Endothelial cell of hepatic sinusoid (primary cell): ENCODE data around the gene TGFB2.

Experiments used
- in situ Hi-C: cut with HindIII; loops from 2 replicates; pipeline ENCODE4 v1.10.0; 2017; ENCODE audit warnings: low sequenced_read_pairs

The TGFB2 gene

DNA sequence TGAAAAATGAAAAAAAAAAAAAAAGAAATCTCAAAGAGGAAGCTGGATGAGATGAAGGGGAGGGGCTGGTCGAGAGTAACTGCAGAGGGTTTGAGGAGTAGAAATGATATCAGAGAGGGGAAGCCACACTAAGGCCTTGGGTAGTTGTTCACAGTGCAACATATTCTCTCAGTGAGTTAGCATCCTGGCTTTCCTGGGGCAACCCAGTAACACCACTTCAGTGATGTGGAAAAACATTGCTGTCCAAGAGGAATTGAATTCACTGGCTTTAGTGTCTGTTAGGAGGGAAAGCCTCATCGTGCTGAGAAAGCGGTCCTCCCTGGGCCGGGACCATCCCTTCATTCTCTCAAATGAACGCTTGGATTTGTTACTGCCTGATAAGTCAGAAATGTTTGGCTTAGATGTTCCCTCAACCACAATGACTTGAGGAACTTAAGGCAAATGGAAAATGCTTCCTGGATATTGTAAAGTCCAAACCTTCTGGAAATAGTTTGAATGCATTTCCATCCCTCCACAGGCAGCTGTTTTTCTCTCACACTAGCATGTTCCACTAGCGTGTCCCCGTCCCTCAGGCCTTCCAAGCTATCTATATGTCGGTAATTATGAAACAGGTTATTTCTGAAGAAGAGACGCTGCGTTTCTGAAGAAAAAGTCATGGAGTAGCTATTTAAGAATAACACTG, 12.2 kb downstream of the TGFB2 start:
- in situ Hi-C loops: no loop called here

DNA sequence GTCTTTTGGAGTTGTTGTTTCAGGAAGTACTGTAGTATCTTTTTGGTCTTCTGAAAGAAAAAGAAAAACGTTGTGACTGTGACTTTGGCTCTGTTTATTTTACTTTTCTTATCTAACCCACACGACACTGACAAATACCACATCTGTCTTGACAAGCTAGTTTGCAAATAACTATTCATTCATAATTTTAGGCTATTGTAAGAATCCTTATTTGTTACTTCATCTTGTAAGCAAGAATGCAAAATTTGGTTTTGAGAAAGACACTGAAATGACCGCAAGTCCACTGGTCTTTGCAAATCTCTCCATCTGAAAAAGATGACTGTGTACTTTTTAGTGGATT, 12.7 kb downstream of the TGFB2 start:
- in situ Hi-C loops: no loop called here

DNA sequence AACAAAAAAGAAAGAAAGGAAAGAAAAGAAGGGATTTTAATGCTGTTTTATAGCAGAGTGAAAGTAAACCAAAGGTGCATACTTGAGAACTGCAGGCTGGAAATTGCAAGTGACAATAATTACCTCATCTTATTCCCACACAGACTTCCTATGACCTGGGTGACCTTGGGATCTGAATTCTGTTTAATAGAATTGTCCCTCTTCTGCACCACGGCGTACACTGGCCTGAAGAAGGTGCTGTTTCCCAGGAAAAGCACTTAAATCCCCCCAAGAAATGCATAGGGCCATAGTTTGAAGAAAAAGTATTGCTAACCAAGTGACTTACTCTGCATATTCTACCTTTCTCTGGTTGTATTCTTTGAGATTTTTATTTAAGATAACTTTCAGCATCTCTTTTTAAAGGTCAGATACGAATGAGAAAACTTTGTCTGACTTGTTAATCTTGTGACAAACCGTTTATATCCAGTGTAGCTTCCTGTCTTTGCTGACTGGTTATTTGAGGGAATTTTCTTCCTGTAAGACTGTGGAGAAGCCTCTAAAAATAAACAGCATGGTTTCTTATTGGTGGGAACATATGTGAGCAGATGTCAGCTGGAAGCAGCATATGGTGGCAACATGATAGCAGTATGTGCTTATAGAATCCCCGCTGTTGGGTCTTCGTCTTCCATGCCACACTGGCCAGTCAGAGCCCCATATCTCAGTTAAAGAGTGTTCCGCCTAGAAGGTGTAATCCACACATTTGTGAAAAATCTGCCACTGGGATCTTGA, 16.3 kb downstream of the TGFB2 start:
- in situ Hi-C loops: loop anchor here (5.0 kb wide), 1 partner anchor 121 kb away; no protein-coding TSS in a partner anchor

DNA sequence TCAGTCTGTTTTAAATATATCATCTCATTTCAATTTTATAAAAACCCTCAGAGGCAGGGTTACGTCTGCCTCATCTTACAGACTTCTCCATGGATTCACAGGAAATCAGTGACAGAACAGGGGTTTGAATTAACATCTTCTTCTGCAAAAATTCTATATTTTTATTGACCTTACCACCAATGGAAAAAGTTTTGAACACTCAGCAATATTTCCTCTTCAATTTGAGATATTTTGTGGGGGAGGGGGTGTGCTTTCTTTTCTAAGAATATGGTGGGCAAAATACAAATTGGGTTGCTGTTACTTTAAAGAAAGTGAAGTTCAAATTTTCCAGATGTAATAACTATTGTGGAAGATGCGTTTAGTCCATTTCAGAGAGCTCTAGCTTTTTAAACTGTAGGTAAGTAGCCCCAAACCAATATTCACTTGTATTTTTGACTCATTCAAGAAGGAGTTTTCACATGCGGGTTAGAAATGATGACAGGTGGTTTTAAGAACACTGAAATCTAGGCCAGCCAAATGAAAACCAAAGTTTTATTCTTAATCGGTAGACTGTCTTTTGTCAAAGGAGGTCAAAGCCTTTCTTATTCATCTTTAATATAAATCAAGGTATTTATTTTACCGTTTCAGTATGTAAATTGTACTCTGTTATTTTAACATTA, 17.4 kb downstream of the TGFB2 start:
- in situ Hi-C loops: loop anchor here (5.0 kb wide), 1 partner anchor 120 kb away; no protein-coding TSS in a partner anchor

DNA sequence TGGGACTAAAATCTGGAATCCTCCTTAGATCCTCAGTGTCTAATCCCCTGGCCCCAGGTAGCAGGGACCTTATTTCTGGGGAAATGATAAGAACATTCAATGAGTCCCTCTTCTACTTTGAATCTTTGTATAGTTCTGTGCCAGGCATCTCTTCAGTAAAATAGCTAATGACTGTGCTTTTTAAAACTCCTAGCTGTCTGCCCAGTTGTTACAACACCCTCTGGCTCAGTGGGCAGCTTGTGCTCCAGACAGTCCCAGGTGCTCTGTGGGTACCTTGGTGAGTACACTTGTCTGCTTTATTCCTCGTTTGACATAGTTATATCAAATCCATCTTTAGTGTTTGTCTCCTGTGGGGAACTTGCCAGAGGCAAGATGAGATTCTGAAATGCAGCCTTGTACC, 18.0 kb downstream of the TGFB2 start:
- in situ Hi-C loops: loop anchor here (5.0 kb wide), 1 partner anchor 119 kb away; no protein-coding TSS in a partner anchor

DNA sequence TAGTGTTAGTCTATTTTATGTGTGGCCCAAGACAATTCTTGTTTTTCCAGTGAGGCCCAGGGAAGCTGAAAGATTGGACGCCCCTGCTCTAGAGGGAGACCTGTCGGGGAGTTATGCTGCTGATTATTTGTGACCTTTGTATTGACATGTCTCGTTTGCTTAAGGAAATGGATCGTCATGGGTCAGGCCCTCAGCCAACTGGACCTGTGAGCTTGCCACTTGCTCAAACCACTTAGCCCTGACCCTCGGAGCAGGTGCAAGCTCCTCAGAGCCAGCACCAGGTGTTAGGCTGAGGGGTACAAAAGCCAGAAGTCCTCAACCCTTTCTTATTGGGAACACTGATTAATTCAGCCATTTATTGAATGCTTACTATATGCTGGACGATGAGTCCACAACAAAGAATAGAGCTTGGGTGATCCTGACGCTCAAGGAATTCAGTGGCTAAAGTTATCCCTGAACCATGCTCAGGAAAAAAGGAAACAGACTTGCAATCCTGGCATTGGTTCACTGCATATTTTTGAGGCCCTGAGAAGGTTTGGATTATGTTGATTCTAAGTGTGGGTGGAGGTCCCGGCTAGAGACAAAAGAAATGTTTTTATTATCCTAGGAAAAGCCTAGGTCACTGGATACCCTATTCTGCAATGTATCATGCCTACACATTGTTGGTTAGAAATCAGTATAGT, 19.0 kb downstream of the TGFB2 start:
- in situ Hi-C loops: loop anchor here (5.0 kb wide), 1 partner anchor 118 kb away; no protein-coding TSS in a partner anchor

DNA sequence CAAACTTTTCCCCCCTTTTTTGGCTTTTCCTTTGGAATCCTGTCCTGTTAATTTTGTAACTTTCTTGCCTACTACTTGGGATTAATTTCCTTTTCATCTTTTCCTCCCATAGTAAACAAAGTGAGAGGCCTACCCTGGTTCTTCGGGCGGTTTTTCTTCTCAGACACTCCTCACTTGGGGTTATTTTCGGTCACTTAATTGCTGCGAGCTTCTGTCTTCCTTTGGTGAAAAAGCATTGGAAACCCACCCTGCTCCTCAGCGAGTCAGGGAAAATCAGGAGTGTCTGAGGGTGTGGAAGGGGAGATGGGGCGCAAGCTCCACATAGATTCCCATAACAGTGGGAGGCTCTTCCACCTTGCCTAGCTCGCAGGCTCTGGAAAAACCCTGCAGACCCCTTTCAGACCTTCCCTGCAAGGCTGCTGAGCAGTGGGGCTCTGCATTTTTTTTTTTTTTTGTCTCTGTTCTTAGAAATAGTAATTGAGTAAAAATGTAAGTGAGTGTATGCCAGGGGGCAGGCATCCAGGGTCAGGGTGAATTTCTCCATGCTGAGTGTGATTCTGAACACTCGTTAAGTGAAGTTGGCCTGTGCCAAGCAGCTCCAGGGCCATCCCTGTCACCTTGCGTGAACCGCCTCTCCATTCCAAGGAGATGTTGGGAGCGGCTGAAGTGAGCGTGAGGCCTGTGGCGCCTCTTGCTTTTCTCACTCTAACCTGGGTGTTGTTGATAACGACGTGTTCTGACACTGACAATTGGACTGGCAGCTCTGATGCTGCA, 20.3 kb downstream of the TGFB2 start:
- in situ Hi-C loops: no loop called here

DNA sequence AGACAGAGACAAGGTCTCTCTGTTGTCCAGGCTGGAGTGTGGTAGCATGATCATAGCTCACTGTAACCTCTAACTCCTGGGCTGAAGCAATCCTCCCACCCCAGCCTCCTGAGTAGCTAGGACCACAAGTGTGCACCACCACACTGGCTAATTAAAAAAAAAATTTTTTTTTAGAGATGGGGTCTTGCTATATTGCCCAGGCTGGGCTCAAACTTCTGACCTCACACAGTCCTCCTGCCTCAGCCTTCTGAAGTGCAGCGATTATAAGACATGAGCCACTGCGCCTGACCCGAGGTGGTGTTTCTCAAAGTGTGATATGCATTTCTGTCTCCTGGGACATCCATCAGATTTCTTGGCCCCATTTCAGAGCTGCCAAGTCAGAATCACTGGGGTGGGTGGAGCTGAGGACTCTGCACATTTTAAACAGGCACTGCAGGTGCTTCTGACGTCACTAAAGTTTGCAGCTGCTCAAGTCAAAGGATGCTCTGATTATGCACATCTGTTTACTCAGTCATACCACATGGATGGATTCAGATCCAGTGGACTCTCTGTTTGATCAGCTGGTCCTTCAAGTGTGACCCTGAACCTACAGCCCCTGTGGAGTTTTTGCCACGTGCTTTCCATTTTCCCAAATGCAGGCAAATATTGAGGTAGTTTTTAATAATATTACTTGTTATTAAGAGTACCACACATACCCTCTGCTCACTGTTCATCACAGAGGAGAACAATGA, 21.4 kb downstream of the TGFB2 start:
- in situ Hi-C loops: no loop called here

DNA sequence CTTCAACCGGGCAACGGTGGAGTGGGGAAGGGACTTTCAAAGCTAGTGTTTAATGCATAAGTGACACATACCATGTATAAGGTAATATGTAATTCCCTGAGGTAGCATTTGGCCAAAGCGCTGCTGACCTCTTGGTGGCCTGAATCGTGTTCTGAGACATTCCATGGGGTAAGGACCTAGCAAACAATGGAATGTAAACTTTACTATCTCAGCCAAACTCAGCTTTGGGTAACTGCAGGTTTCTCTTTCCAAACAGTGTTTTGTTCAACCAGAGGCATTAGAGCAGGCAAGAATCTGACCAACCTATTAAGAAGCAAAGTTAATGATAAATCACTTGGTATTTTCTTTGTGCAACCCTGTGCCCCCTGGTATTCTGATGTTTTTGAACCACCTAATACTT, 22.0 kb downstream of the TGFB2 start:
- in situ Hi-C loops: no loop called here

DNA sequence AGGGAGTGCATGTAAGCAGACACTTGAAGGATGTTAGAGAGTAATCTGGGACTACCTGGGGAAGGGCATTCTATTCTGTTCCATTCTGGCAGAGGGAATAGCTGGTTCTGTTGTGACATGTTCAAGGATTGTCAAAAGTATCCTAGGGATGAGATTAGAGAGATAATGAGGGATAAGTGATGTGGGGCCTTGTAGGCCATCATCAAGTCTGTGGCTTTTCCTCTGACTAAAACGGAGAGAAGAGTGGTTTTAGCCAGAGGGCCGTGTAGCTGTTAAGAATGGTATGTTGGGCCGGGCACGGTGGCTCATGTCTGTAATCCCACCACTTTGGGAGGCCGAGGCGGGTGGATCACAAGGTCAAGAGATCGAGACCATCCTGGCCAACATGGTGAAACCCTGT, 23.6 kb downstream of the TGFB2 start:
- in situ Hi-C loops: no loop called here

DNA sequence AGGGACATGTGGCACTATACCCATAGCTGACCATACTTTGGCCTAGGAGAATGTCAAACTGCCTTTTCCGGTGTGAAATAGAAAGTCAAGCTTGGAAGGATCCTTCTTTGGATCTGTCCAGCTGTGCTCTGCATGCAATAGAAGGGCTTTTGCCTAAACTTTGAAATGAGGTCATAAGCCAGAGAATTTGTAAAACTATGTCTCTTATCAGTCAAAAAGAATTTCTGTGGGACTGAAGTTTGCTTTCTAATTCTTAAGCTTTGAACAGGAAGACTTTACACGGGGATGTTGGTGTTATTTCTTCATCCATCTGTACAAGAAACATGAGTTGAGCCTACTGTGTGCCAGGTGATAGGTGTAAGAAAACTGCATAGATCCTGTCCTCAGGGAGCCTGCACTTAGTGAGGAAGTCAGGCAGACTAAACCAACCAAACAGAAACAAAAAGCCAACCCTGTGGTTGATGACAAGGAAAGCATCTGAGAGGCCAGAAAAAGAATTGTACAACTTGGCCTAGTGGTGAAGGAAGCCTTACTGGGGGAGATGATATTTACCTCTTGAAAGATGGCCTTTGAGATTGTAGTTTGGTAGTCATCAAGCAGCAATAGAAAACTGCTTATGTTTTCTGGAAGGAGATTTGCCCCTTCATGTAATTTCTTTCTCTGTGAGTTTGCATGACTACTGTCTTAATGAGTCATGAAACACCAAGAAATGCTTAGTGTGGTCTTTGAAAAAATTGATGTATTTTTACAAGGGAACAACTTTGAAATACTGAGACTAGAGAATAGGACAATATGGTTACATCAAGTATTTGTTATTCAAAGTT, 24.8 kb downstream of the TGFB2 start:
- in situ Hi-C loops: no loop called here

DNA sequence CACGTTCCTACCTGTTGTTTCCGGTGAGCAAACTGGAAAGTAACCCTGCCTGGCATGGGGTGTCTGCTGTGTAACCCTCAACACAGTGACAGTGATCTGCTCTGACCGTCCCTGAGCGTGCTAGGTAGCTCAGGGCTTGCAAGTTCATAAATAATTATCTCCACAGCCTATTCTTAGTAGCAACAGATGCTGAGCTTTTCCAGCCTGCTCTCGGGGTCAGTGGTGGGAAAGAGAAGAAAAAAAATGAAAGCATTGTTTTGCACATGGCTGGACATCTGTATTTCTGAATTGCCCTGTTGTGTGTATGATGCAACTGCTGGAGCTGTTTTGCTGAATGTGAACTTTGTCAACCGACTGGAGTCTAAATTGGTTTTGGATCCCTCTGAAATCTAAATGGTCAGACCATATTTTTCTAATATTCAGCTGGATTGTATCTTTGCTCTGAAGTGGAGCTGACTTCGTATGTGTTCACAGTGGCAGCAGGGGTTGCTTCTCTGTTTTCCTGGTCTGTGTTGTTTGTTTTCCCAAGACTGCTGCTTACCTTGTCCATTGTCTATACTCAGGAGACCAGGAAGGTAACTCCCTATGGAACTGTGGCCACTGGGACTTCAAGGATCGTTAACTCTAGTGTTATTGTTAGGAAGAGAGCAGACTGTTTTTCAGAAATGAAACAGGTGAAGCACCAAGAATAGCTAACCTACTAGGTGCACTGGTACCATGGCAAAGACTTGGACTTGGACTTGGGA, 27.0 kb downstream of the TGFB2 start:
- in situ Hi-C loops: no loop called here

DNA sequence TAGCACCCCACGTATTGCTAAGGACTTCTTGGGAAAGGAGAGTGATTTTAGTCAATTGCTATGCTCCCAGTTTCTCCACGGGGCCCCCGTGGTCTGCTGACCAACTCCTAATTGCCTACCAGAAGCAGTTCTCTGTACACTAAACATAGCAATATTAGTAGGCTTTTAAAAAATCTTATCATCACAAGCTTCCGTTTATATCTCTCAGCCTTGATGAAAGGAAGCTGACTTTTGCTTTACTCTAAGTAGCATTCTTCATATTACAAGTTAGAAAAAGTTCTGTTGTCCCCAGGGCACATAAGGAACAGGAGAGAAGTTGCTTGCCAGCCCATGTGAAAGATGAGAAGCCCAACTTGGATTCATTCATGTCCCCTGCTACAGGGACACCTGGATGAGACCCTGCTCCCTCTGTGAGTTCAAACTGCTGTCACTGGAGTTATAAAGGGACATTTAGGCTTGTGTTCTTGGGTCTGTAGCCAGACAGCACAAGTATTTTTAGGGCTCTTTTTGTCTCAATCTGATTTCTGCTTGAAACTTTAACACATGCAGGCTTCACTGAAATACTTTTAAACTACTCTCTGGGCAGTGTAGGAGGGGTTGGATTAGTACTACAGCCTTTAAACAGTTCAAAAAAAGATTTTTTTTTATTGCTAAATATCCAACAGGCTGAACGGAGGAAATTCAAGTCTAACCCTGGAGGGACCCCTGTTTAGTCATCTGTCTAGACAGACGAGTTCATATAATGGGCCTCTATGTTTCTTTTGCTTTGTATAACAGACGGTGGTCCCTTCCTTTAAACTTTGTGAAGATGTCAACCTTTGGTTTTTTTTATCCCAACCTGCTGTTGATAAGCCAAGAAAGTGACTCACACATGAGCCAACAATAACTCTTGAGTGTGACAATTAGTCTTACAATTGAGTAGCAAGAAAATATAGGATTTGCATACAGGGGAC, 29.5 kb downstream of the TGFB2 start:
- in situ Hi-C loops: no loop called here

DNA sequence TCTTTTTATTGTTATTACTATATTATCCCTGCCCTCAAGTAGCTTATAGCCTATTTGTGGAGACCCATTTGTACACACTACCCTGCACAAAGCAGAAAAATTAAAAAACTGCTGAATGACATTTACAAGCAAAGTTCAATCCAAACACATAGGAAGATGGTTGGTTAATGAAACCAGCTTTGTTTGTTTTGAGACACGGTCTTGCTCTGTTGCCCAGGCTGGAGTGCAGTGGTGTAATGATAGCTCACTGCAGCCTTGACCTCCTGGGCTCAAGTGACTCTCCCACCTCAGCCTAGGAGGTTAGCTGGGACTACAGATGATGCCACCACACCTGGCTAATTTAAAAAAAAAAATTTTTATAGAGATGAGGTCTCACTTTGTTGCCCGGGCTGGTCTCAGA, 31.6 kb downstream of the TGFB2 start:
- in situ Hi-C loops: no loop called here

DNA sequence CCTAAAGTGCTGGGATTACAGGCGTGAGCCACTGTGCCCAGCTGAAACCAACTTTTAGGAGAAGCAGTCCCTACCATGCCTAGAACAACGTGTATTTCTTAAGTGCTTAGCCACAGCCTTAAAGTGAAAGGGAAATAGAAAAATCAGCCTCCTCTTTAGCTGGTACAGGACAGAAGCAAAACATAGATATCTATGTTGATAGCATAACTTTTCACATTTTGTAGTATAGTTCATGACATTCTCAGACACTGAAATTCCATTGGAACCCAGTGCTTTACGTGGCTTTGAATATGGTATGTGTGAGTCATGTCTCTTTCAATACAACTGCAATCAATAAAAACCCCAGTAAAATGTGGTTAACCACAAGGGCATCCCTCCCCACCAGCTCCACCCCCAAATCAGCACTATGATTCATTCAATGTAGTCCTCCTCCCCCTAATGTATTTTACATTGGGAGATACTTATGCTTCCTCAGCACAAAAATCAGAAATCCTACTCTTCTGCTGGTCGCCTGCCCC, 32.1 kb downstream of the TGFB2 start:
- in situ Hi-C loops: no loop called here

DNA sequence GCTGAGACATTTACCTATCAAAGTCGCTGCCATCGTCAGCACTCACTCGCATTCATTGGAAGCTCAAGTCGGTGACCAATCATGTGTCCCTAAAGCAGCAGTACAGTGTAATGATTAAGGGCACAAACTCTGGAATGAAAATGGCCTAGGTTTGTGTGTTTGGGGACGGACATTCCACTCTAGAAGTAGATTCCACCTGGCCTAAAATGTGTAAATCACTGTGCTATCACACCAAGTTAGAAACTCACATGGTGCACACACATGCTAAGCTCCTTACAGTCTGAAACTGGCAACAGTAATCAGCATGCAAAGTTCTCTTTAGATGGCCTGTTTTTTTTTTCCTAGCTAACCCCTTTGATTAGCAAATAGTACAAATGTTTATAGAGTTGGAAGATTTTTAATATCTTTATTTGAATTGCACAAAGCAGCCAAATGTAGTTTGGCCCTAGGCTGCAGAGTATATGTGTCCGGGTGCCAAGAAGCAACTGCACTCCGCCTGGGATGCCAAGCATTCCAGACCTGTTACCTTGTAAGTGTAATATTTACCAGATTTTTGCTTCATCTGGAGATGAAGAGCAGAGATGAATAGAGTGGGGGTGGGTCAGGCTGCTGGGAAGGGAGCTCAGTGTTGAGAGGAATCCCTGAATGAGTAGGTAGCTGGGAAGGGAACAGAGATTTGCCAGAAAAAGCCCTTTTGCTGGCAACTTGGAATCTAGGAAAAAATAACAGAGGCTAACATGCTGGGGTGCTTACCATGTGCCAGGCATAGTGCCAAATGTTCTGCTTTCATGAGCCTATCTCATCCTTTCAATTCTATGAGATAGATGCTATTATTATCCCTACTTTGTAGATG, 35.2 kb downstream of the TGFB2 start:
- in situ Hi-C loops: no loop called here
